OCI-LY3 (cell line): ENCODE results near the gene GPR162.

Experiments
- CTCF ChIP-seq: fragments of 200-600, 300-600 bp; sonication (generic); IDR thresholded peaks from 2 replicates; pipeline ENCODE4 v1.5.1; 2014; ENCODE audit warnings: antibody characterized with exemption, low read length, low read depth
- EZH2phosphoT487 ChIP-seq: fragments of 200-600 bp; shearing (Covaris generic); IDR thresholded peaks from 2 replicates; pipeline ENCODE4 v1.6.1; 2018; ENCODE audit warnings: antibody characterized with exemption, mixed run types, low read depth

GRCh38 chr12:6795088-6795487 lies 26.5 kb upstream of the GPR162 start:
- TF ChIP-seq CTCF (no peak), EZH2phosphoT487 (no peak)
